ENCODE data around the gene NSRP1. TPM values are rescaled to one million over a fixed set of nuclear protein-coding genes. Genes with fewer than 3 reads are reported as not detected.
"Not testable (repeated sequence)": the region's sequence is repeated elsewhere in the genome, so short reads cannot be mapped to it uniquely, and the experiment has no call there.

NSRP1 gene
- total RNA-seq, 6 donors from 2014 or later: 23.1 to 78.6 (median 32.7) TPM

- TF ChIP-seq EP300 (IDR thresholded peaks at IDR 0.05) (no peak), POLR2AphosphoS5 (IDR thresholded peaks at IDR 0.05) (no peak)
- 90 to 93% methylated on average over 5 of the region's 5 CpGs for WGBS, 2 donors
- DNase-seq: no peak
- no peaks in the 10 kb centered on the region for H3K27me3 ChIP-seq
- no peaks in the 10 kb centered on the region for H3K4me1 ChIP-seq
- no peaks in the 10 kb centered on the region for H3K36me3 ChIP-seq
- no peak overlapping the region for H3K4me3 ChIP-seq
- ATAC-seq (ENCODE audit: low FRiP score in 2 of 2): no peak
- H3K9me3 ChIP-seq: no peaks in the 10 kb centered on the region
- H3K27ac ChIP-seq: no peak overlapping the region
Observed at GRCh38 chr17:30082773-30083172, 33.8 kb upstream of the NSRP1 start.

GRCh38 chr17:30084788-30085187, 31.8 kb upstream of the NSRP1 start:
- DNase-seq (no peak), ATAC-seq (ENCODE audit: low FRiP score in 2 of 2) (no peak)
- Histone ChIP-seq H3K4me1 (no peaks in the 10 kb centered on the region), H3K36me3 (no peaks in the 10 kb centered on the region), H3K9me3 (no peaks in the 10 kb centered on the region), H3K27ac (no peak overlapping the region), H3K4me3 (no peak overlapping the region), H3K27me3 (no peaks in the 10 kb centered on the region)
- no peak for TF ChIP-seq POLR2AphosphoS5 (IDR thresholded peaks at IDR 0.05)
- no peak for TF ChIP-seq POLR2A (IDR thresholded peaks at IDR 0.05)
- TF ChIP-seq EP300 (IDR thresholded peaks at IDR 0.05): no peak
- TF ChIP-seq CTCF (IDR thresholded peaks at IDR 0.05): no peak
- 47 to 49% methylated on average over 6 of the region's 6 CpGs for WGBS, 2 donors

- 84 to 88% methylated on average over 2 of the region's 2 CpGs for WGBS, 2 donors
- ATAC-seq (ENCODE audit: low FRiP score in 2 of 2) (no peak), DNase-seq (no peak)
- Histone ChIP-seq H3K9me3 (no peaks in the 10 kb centered on the region), H3K4me3 (no peak overlapping the region), H3K27me3 (no peaks in the 10 kb centered on the region), H3K4me1 (no peaks in the 10 kb centered on the region), H3K36me3 (no peaks in the 10 kb centered on the region), H3K27ac (no peak overlapping the region)
- TF ChIP-seq POLR2AphosphoS5 (IDR thresholded peaks at IDR 0.05) (no peak), CTCF (IDR thresholded peaks at IDR 0.05) (no peak), POLR2A (IDR thresholded peaks at IDR 0.05) (no peak), EP300 (IDR thresholded peaks at IDR 0.05) (no peak)
Observed at GRCh38 chr17:30086896-30087295, 29.7 kb upstream of the NSRP1 start.

GRCh38 chr17:30087431-30087830, 29.2 kb upstream of the NSRP1 start:
- ATAC-seq (ENCODE audit: low FRiP score in 2 of 2); H3K27ac ChIP-seq; H3K36me3 ChIP-seq; H3K4me1 ChIP-seq; DNase-seq; H3K9me3 ChIP-seq; H3K27me3 ChIP-seq; H3K4me3 ChIP-seq: not testable (repeated sequence)
- 88 to 90% methylated on average over 3 of the region's 3 CpGs for WGBS, 2 donors

GRCh38 chr17:30091121-30091670, 25.4 kb upstream of the NSRP1 start:
- Histone ChIP-seq H3K4me1 (peaks cover 4 to 8% (median 6%) of the 10 kb centered on the region in 4 donors), H3K4me3 (no peak overlapping the region), H3K27ac (no peak overlapping the region), H3K9me3 (no peaks in the 10 kb centered on the region), H3K27me3 (no peaks in the 10 kb centered on the region), H3K36me3 (no peaks in the 10 kb centered on the region)
- no peak for ATAC-seq (ENCODE audit: low FRiP score in 2 of 2)
- TF ChIP-seq CTCF (IDR thresholded peaks at IDR 0.05) (no peak), POLR2A (IDR thresholded peaks at IDR 0.05) (no peak), EP300 (IDR thresholded peaks at IDR 0.05) (no peak), POLR2AphosphoS5 (IDR thresholded peaks at IDR 0.05) (no peak)
- 78 to 80% methylated on average over 4 of the region's 4 CpGs for WGBS, 2 donors
- no peak for DNase-seq

- H3K27me3 ChIP-seq: no peaks in the 10 kb centered on the region
- no peak for ATAC-seq (ENCODE audit: low FRiP score in 2 of 2)
- H3K4me1 ChIP-seq: peaks cover 4 to 8% (median 6%) of the 10 kb centered on the region in 4 donors
- H3K9me3 ChIP-seq: no peaks in the 10 kb centered on the region
- TF ChIP-seq EP300 (IDR thresholded peaks at IDR 0.05) (no peak), CTCF (IDR thresholded peaks at IDR 0.05) (no peak), POLR2AphosphoS5 (IDR thresholded peaks at IDR 0.05) (no peak), POLR2A (IDR thresholded peaks at IDR 0.05) (no peak)
- no peak for DNase-seq
- H3K36me3 ChIP-seq: no peaks in the 10 kb centered on the region
- H3K27ac ChIP-seq: no peak overlapping the region
- H3K4me3 ChIP-seq: no peak overlapping the region
- WGBS, 2 donors: 63 to 71% methylated on average over 6 of the region's 6 CpGs
Observed at GRCh38 chr17:30091771-30092170, 24.8 kb upstream of the NSRP1 start.
